Vagina (tissue), 2 donors: Measurements from ENCODE around the gene CROT. TPM values are rescaled to one million over a fixed set of nuclear protein-coding genes. Genes with fewer than 3 reads are reported as not detected.

Experiments
- DNase-seq, 2 donors: peaks; one replicate each; pipeline ENCODE4 v3.0.0-alpha.2; 2017; ENCODE audit errors: extremely low spot score in 2 of 2
- H3K27ac ChIP-seq: fragments of 200-600 bp; sonication (generic); one replicate; pipeline ENCODE4 v1.5.1; 2019
- H3K27me3 ChIP-seq: fragments of 200-600 bp; sonication (generic); one replicate; pipeline ENCODE4 v1.5.1; 2019
- H3K36me3 ChIP-seq, 2 donors: fragments of 200-600 bp; sonication (generic); one replicate each; pipeline ENCODE4 v1.5.1; 2017 to 2019
- H3K4me1 ChIP-seq: fragments of 200-600 bp; sonication (generic); one replicate; pipeline ENCODE4 v1.5.1; 2019
- H3K4me3 ChIP-seq, 2 donors: fragments of 200-600 bp; sonication (generic); 1 replicate in 1 of 2; 2 replicates in 1 of 2; pipeline ENCODE4 v1.5.1; 2016 to 2019
- H3K9me3 ChIP-seq: fragments of 200-600 bp; sonication (generic); one replicate; pipeline ENCODE4 v1.5.1; 2019
- CTCF ChIP-seq, 3 experiments: fragments of 450-650 bp in 2 of 3; fragments of 200-600 bp in 1 of 3; sonication (generic) in 1 of 3; IDR thresholded peaks; one replicate each; pipeline ENCODE4 v1.5.1; 2017 to 2019; ENCODE audit warnings: antibody characterized with exemption in 3 of 3, mild to moderate bottlenecking in 2 of 3, moderate library complexity in 2 of 3
- POLR2A ChIP-seq, 2 donors: fragments of 450-650 bp; IDR thresholded peaks; one replicate each; pipeline ENCODE4 v1.6.1; 2017; ENCODE audit warnings: antibody characterized with exemption in 2 of 2, mild to moderate bottlenecking in 2 of 2, moderate library complexity in 2 of 2
- POLR2AphosphoS5 ChIP-seq, 2 donors: sonication (generic); formaldehyde crosslinking; IDR thresholded peaks; one replicate each; pipeline ENCODE4 v1.9.0; 2017; ENCODE audit warnings: antibody characterized with exemption in 2 of 2, mild to moderate bottlenecking in 2 of 2, low read depth in 1 of 2; ENCODE audit not compliant: insufficient read depth in 1 of 2
- intact Hi-C: fragments of 100-400 bp; cut with DNase I; formaldehyde crosslinking; loops from one replicate; pipeline ENCODE4 v1.15.1; 2023
- total RNA-seq: library from RNA; depleted of rRNA; stranded (reverse); fragments of >200 nt; gene quantifications from one replicate; pipeline ENCODE4 v1.2.3, GENCODE V29; 2016

CROT gene
- total RNA-seq, 1 donor from 2014 or later: 38.1 TPM

GRCh38 chr7:87341441-87341840, 4.0 kb upstream of the CROT start:
- Histone ChIP-seq H3K9me3 (no peaks in the 10 kb centered on the region), H3K27me3 (no peaks in the 10 kb centered on the region), H3K4me3 (no peak overlapping the region), H3K27ac (no peak overlapping the region), H3K36me3 (peaks cover 0 to 5% of the 10 kb centered on the region in 2 donors), H3K4me1 (peaks cover 30% of the 10 kb centered on the region)
- intact Hi-C loops: no loop called here
- TF ChIP-seq POLR2A (IDR thresholded peaks at IDR 0.05): no peak
- no peak for TF ChIP-seq POLR2AphosphoS5 (IDR thresholded peaks at IDR 0.05; ENCODE audit: insufficient read depth in 1 of 2, low read depth in 1 of 2)
- TF ChIP-seq CTCF (IDR thresholded peaks at IDR 0.05): no peak
- no peak for DNase-seq

DNA sequence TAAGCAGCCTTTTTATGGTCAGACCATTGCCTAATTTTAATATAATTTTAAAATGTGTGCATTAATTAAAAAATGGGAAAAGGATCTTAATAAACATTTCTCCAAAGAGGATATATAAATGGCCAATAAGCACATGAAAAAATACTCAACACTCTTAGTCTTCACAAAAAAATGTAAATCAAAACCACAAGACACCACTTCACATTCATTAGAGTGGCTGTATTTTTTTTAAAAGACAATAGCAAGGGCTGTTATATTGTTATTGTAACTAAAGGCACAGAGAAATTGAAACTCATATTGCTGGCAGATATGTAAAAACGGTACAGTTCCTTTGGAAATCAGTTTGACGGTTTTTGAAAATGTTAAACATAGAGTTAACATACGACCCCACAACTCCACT, 3.2 kb upstream of the CROT start:
- Histone ChIP-seq H3K9me3 (no peaks in the 10 kb centered on the region), H3K4me3 (no peak overlapping the region), H3K27ac (no peak overlapping the region), H3K27me3 (no peaks in the 10 kb centered on the region), H3K36me3 (peaks cover 0 to 5% of the 10 kb centered on the region in 2 donors), H3K4me1 (peaks cover 37% of the 10 kb centered on the region)
- intact Hi-C loops: no loop called here
- TF ChIP-seq CTCF (IDR thresholded peaks at IDR 0.05) (no peak), POLR2AphosphoS5 (IDR thresholded peaks at IDR 0.05; ENCODE audit: insufficient read depth in 1 of 2, low read depth in 1 of 2) (no peak), POLR2A (IDR thresholded peaks at IDR 0.05) (no peak)
- no peak for DNase-seq

- DNase-seq: no peak
- TF ChIP-seq POLR2AphosphoS5 (IDR thresholded peaks at IDR 0.05; ENCODE audit: insufficient read depth in 1 of 2, low read depth in 1 of 2): no peak
- no peak for TF ChIP-seq CTCF (IDR thresholded peaks at IDR 0.05)
- no peak for TF ChIP-seq POLR2A (IDR thresholded peaks at IDR 0.05)
- H3K27me3 ChIP-seq: no peaks in the 10 kb centered on the region
- H3K36me3 ChIP-seq: peaks cover 0 to 16% of the 10 kb centered on the region in 2 donors
- H3K9me3 ChIP-seq: no peaks in the 10 kb centered on the region
- H3K27ac ChIP-seq: peak overlapping the region; percentile 82
- H3K4me1 ChIP-seq: peaks cover 42% of the 10 kb centered on the region
- peak overlapping the region; percentile 80 to 88 for H3K4me3 ChIP-seq
- intact Hi-C loops: no loop called here
Measured at GRCh38 chr7:87344446-87344845, 1.0 kb upstream of the CROT start.

DNA sequence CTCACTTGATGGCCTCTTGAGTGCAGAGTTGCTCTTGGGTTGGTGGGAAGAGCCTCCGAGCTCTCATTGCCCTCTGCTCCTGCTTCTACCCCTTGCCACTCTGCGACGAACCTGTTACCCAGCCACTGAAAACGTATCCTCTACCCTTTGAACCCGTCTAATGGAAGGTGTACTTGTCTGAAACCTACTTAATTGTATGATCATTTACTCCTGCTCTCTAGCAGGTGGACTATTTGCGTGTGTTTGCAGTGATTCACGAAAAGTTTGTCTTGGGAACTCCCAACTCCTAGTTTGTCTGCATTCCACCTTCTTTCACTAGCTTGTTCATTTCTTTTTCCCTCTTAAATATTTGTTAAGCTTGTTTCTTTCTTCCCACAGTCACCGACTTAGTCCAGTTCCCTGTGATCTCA, 503 bp downstream of the CROT start:
- DNase-seq: no peak
- intact Hi-C loops: no loop called here
- H3K27ac ChIP-seq: peak overlapping the region; percentile 82
- H3K4me1 ChIP-seq: peaks cover 42% of the 10 kb centered on the region
- peak overlapping the region; percentile 80 to 88 for H3K4me3 ChIP-seq
- no peaks in the 10 kb centered on the region for H3K27me3 ChIP-seq
- TF ChIP-seq POLR2AphosphoS5 (IDR thresholded peaks at IDR 0.05; ENCODE audit: insufficient read depth in 1 of 2, low read depth in 1 of 2) (no peak), CTCF (IDR thresholded peaks at IDR 0.05) (no peak), POLR2A (IDR thresholded peaks at IDR 0.05) (no peak)
- peaks cover 0 to 28% of the 10 kb centered on the region in 2 donors for H3K36me3 ChIP-seq
- H3K9me3 ChIP-seq: no peaks in the 10 kb centered on the region

GRCh38 chr7:87347207-87347606, 1.7 kb downstream of the CROT start:
- no peak overlapping the region for H3K27ac ChIP-seq
- H3K4me3 ChIP-seq: no peak overlapping the region
- H3K9me3 ChIP-seq: no peaks in the 10 kb centered on the region
- intact Hi-C loops: no loop called here
- no peak for TF ChIP-seq CTCF (IDR thresholded peaks at IDR 0.05)
- TF ChIP-seq POLR2AphosphoS5 (IDR thresholded peaks at IDR 0.05; ENCODE audit: insufficient read depth in 1 of 2, low read depth in 1 of 2): no peak
- no peak for TF ChIP-seq POLR2A (IDR thresholded peaks at IDR 0.05)
- peaks cover 0 to 33% of the 10 kb centered on the region in 2 donors for H3K36me3 ChIP-seq
- no peaks in the 10 kb centered on the region for H3K27me3 ChIP-seq
- H3K4me1 ChIP-seq: peaks cover 42% of the 10 kb centered on the region
- DNase-seq: no peak
